WERI-Rb-1 (cell line): ENCODE measurements around the gene NSD2.

ENCODE experiments used
- DNase-seq: peaks from one replicate; pipeline ENCODE4 v3.0.0-alpha.2; 2020
- H3K27ac ChIP-seq: fragments of 250-450 bp; sonication (Bioruptor Pico); 2 replicates; pipeline ENCODE4 v1.5.1; 2020; ENCODE audit warnings: mild to moderate bottlenecking, moderate library complexity
- H3K27me3 ChIP-seq: fragments of 250-450 bp; sonication (Bioruptor Pico); 2 replicates; pipeline ENCODE4 v1.5.1; 2021; ENCODE audit warnings: mild to moderate bottlenecking, low read depth, moderate library complexity; ENCODE audit not compliant: insufficient read depth, severe bottlenecking
- H3K36me3 ChIP-seq: fragments of 250-450 bp; sonication (Bioruptor Pico); 2 replicates; pipeline ENCODE4 v1.5.1; 2020; ENCODE audit warnings: mild to moderate bottlenecking, moderate library complexity
- H3K4me3 ChIP-seq: 2 replicates; pipeline ENCODE4 v1.5.1; 2011; ENCODE audit warnings: low read depth, mild to moderate bottlenecking, control low read depth, low read length
- H3K9me3 ChIP-seq: fragments of 250-450 bp; sonication (Bioruptor Pico); 2 replicates; pipeline ENCODE4 v1.5.1; 2021; ENCODE audit warnings: mild to moderate bottlenecking, moderate library complexity; ENCODE audit not compliant: severe bottlenecking
- TF ChIP-seq, protein P1 (sequence below): IDR thresholded peaks from 2 replicates; pipeline ENCODE4 v1.5.1; 2011; ENCODE audit warnings: low read depth, mild to moderate bottlenecking, control low read depth, inconsistent platforms, low read length

Gene NSD2

DNA sequence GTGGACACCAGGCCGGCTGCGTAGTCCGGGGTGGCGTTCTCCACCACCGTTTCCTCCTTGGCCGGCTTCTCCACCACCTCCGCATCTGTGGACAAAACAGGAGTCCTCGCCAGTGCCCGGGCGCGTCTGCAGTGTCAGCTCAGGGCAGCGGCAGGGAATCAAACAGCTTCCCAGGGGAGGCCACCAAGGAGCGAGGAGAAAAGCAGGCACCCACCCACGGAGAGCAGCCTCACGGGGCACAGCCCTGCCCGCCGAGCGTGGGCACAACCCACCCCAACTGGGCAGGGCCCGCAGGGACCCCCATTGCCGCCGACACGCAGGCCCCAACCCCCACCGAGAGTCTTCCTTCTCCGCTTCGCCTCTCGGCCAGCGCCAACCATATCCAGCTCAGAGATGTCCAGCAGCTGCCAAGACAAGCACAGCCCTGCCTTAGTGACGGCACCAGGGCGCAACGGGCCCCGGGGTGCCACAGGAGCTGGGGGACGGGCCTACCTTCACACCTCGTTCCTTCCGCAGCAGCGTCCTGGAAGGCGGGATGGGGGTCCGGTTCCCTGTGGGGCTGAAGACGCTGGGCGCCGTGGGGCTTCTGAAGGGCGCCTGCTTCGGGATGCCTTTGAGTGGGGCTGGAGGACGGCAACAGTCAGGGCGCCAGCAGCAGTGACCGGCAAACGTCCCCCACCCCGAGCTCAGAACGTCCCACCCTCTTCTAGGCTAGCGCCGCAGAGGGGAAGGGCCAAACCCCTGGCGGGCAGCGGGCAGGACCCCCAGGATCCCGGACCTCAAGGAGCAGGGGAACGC is 114.8 kb downstream of the NSD2 start:
- Histone ChIP-seq H3K9me3 (no peaks in the 10 kb centered on the region), H3K27ac (no peak overlapping the region; the same call in 1 of the 2 replicates), H3K36me3 (peaks cover 100% of the 10 kb centered on the region), H3K4me3 (no peak overlapping the region), H3K27me3 (no peaks in the 10 kb centered on the region)
- DNase-seq: no peak
- TF ChIP-seq, protein P1, sequence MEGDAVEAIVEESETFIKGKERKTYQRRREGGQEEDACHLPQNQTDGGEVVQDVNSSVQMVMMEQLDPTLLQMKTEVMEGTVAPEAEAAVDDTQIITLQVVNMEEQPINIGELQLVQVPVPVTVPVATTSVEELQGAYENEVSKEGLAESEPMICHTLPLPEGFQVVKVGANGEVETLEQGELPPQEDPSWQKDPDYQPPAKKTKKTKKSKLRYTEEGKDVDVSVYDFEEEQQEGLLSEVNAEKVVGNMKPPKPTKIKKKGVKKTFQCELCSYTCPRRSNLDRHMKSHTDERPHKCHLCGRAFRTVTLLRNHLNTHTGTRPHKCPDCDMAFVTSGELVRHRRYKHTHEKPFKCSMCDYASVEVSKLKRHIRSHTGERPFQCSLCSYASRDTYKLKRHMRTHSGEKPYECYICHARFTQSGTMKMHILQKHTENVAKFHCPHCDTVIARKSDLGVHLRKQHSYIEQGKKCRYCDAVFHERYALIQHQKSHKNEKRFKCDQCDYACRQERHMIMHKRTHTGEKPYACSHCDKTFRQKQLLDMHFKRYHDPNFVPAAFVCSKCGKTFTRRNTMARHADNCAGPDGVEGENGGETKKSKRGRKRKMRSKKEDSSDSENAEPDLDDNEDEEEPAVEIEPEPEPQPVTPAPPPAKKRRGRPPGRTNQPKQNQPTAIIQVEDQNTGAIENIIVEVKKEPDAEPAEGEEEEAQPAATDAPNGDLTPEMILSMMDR: no peak

DNA sequence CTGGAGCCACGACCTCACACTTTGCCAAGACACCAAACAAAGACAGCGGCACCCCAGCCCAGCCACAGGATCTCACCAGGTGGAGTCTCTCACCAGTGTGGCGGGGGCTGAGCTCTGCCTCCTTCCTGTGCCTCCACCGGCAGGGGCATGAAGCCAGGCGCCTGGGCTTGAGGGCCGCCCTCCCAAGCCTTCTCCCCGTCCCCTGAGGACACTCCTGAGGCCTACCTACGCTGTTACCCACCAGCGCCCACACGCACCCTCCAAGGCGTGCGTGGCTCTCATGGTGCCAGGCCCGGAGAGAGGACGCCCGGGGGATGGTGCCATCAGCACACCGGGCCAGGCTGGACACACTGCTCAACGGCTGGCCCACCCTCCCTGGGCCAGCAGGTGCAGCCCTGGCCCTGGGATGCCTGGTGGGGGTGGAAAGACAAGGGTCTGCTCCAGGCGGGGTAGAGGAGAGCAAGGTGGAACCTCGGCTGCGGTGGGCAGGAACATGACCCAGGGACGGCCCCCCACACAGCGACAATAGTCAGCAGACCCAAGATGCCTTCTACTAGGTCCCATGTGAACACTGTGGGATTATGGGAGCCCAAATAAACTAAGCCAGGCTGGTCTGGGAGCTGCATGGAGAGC is 115.5 kb downstream of the NSD2 start:
- H3K9me3 ChIP-seq: no peaks in the 10 kb centered on the region
- TF ChIP-seq, protein P1: no peak
- H3K27ac ChIP-seq: no peak overlapping the region
- no peak for DNase-seq
- peaks cover 100% of the 10 kb centered on the region for H3K36me3 ChIP-seq
- H3K4me3 ChIP-seq: no peak overlapping the region
- no peaks in the 10 kb centered on the region for H3K27me3 ChIP-seq

DNA sequence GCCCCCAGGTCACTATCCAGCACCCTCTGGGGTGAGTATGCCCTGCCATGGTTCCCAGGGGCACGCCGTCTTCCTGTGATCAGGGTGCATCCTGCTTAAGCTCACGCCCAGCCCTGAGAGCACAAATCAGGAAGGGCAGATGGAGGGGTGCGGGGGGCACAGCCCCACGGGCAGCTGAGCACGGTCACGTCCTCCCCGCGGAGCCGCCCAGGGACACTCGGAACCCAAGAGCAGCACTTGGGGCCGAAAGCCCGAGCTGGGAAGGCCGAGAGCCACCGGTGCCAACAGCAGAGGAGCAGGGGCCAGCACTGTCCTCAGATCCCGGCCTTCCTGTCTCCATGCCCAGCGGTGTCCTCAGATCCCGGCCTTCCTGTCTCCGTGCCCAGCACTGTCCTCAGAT is 116.1 kb downstream of the NSD2 start:
- no peak for DNase-seq
- H3K4me3 ChIP-seq: no peak overlapping the region
- H3K9me3 ChIP-seq: no peaks in the 10 kb centered on the region
- H3K36me3 ChIP-seq: peaks cover 95% of the 10 kb centered on the region
- no peaks in the 10 kb centered on the region for H3K27me3 ChIP-seq
- TF ChIP-seq, protein P1: no peak
- H3K27ac ChIP-seq: no peak overlapping the region

DNA sequence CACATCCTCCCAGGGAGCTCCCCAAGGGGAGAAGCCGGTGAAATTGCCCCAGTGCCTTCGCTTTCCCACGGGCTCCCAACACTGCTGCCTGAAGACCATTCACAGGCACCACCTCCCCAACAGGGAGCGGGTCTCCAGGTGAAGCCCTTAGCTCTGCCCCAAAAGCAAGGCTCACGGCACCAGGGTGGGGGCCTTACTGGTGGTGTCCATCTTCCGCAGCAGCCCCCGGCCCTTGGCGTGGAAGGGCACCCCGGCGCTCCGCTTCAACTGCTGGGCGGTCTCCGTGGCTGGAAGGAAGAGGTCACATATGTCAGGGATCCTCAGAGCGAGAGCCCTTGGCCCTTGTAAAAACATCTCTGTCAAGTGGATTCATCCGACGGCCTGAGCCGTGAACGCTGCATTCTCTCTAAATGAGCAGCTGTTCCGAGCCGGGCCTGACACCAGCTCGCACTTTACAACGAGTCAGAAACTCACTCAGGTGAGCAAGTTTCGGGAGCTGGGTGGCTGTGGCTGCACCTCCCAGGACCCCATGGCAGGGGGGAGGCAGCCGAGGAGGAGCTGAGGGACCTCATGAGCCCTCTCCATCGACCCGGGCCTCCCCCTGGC is 116.6 kb downstream of the NSD2 start:
- peaks cover 90% of the 10 kb centered on the region for H3K36me3 ChIP-seq
- no peak overlapping the region for H3K4me3 ChIP-seq
- TF ChIP-seq, protein P1: no peak
- H3K9me3 ChIP-seq: no peaks in the 10 kb centered on the region
- no peak overlapping the region for H3K27ac ChIP-seq
- no peak for DNase-seq
- no peaks in the 10 kb centered on the region for H3K27me3 ChIP-seq

DNA sequence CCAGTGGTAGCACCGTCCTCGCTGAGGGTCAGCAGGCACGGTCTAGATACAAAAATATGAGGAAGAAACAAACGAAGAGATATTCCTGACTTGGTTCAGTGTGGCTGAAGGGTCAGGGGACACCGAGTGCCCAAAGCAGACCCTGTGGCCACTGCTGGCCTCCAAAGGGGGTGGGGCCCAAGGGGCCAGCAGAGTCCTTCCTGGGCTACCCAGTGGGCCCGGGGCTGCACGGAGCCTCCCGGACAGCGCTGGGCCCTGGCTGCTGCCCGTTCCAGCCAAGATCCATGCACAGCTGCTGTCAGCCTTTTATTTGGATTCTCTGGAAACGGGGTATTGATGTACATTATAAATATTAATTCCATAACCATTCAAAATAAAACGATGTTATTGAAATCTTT is 117.1 kb downstream of the NSD2 start:
- Histone ChIP-seq H3K36me3 (peaks cover 85% of the 10 kb centered on the region), H3K9me3 (no peaks in the 10 kb centered on the region), H3K27me3 (no peaks in the 10 kb centered on the region), H3K4me3 (no peak overlapping the region), H3K27ac (no peak overlapping the region)
- TF ChIP-seq, protein P1: no peak
- DNase-seq: no peak
